Cardiac muscle cell (in vitro differentiated cells and primary cell): Measurements from ENCODE around the gene AGBL5. TPM values are rescaled to one million over a fixed set of nuclear protein-coding genes. Genes with fewer than 3 reads are reported as not detected.
"Not testable (repeated sequence)": the region's sequence is repeated elsewhere in the genome, so short reads cannot be mapped to it uniquely, and the experiment has no call there.

Experiments
- DNase-seq, 2 donors: peaks; one replicate each; pipeline versions ENCODE4 v3.0.0 to v3.0.0-alpha.2; 2010 to 2017; ENCODE audit warnings: low read depth in 1 of 2, low spot score in 1 of 2
- H3K27ac ChIP-seq: fragments of 200-600 bp; sonication (generic); 2 replicates; pipeline ENCODE4 v1.5.1; 2016
- H3K27me3 ChIP-seq: fragments of 200-600 bp; sonication (generic); 2 replicates; pipeline ENCODE4 v1.6.0; 2016; ENCODE audit warnings: control low read depth
- H3K36me3 ChIP-seq: fragments of 200-600 bp; sonication (generic); 2 replicates; pipeline ENCODE4 v1.5.1; 2016; ENCODE audit warnings: control low read depth
- H3K4me1 ChIP-seq: fragments of 200-600 bp; sonication (generic); 2 replicates; pipeline ENCODE4 v1.8.1; 2017; ENCODE audit warnings: low read depth, mild to moderate bottlenecking, mixed run types
- H3K4me3 ChIP-seq: fragments of 200-600 bp; sonication (generic); 2 replicates; pipeline ENCODE4 v1.5.1; 2016; ENCODE audit warnings: mild to moderate bottlenecking
- H3K9me3 ChIP-seq: fragments of 200-600 bp; sonication (generic); 2 replicates; pipeline ENCODE4 v1.5.1; 2017; ENCODE audit warnings: low read depth, mild to moderate bottlenecking, control low read depth
- polyA plus RNA-seq: library from polyadenylated mRNA; unstranded; fragments of >200 nt; fragmentation: Nextera tagmentation; extraction: Ambion mirVana; gene quantifications from 2 replicates; pipeline ENCODE4 v1.2.1, GENCODE V29; 2016
- total RNA-seq: library from RNA; depleted of rRNA; stranded (reverse); fragments of >200 nt; gene quantifications from 2 replicates; pipeline ENCODE4 v1.2.3, GENCODE V29; 2016
- TF ChIP-seq, protein P1 (sequence below): IDR thresholded peaks from 2 replicates; pipeline ENCODE4 v1.5.1; 2012; ENCODE audit warnings: low read depth, mild to moderate bottlenecking, low read length

The AGBL5 gene
- total and polyA plus RNA-seq, 2 experiments from 2014 or later: 52.0 to 67.0 TPM

DNA sequence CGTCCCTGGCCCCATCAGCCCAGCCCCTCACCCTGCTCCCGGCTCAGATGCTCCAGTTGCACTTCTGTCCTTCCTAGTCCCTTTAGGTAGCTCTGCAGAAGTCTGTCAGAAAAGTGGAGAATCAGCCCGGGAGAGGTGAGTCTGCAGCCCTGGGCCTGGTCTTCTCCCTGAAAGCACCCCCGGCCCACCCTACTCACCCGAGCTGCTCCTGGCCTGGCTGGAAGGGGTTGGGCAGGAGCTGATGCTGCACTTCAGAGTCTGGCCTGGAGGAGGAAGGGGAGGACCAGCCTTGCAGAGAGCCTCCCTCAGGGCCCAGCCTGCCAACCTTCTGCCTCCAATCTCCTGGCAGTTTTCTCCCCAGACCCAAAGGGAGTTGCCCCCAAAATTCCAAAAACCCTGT, 50.9 kb downstream of the AGBL5 start:
- TF ChIP-seq, protein P1, sequence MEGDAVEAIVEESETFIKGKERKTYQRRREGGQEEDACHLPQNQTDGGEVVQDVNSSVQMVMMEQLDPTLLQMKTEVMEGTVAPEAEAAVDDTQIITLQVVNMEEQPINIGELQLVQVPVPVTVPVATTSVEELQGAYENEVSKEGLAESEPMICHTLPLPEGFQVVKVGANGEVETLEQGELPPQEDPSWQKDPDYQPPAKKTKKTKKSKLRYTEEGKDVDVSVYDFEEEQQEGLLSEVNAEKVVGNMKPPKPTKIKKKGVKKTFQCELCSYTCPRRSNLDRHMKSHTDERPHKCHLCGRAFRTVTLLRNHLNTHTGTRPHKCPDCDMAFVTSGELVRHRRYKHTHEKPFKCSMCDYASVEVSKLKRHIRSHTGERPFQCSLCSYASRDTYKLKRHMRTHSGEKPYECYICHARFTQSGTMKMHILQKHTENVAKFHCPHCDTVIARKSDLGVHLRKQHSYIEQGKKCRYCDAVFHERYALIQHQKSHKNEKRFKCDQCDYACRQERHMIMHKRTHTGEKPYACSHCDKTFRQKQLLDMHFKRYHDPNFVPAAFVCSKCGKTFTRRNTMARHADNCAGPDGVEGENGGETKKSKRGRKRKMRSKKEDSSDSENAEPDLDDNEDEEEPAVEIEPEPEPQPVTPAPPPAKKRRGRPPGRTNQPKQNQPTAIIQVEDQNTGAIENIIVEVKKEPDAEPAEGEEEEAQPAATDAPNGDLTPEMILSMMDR: no peak
- Histone ChIP-seq H3K27ac (no peak overlapping the region), H3K4me1 (no peaks in the 10 kb centered on the region), H3K4me3 (no peak overlapping the region), H3K9me3 (no peaks in the 10 kb centered on the region), H3K36me3 (no peaks in the 10 kb centered on the region), H3K27me3 (no peaks in the 10 kb centered on the region)
- DNase-seq: no peak

DNA sequence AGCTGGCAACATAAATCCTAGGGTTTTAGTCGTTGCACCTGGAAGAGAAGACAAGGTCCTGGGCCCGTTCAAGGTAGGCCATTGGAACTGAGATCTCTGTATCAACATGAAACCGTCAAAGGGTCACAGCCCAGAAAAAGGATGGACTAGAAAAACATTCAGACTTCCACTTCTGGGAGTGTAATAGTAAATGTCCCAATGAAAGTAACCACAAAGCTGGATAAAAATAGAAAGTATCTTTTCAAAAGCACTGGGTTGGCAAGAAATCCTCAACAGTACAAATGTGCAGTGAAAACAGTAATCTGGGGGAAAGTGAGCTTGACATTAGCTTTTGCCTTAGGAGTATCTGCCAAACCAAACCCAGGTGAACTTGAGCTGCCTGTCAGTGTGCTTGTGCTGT, 54.5 kb downstream of the AGBL5 start:
- no peak overlapping the region for H3K4me3 ChIP-seq
- no peaks in the 10 kb centered on the region for H3K27me3 ChIP-seq
- no peak overlapping the region for H3K27ac ChIP-seq
- DNase-seq: no peak
- no peaks in the 10 kb centered on the region for H3K9me3 ChIP-seq
- no peaks in the 10 kb centered on the region for H3K36me3 ChIP-seq
- TF ChIP-seq, protein P1: no peak
- H3K4me1 ChIP-seq: no peaks in the 10 kb centered on the region

- Histone ChIP-seq H3K4me3 (no peak overlapping the region), H3K4me1 (no peaks in the 10 kb centered on the region), H3K27me3 (no peaks in the 10 kb centered on the region), H3K9me3 (no peaks in the 10 kb centered on the region), H3K27ac (no peak overlapping the region), H3K36me3 (no peaks in the 10 kb centered on the region)
- no peak for DNase-seq
- TF ChIP-seq, protein P1: no peak
Observed at GRCh38 chr2:27108221-27108620, 56.8 kb downstream of the AGBL5 start.

DNA sequence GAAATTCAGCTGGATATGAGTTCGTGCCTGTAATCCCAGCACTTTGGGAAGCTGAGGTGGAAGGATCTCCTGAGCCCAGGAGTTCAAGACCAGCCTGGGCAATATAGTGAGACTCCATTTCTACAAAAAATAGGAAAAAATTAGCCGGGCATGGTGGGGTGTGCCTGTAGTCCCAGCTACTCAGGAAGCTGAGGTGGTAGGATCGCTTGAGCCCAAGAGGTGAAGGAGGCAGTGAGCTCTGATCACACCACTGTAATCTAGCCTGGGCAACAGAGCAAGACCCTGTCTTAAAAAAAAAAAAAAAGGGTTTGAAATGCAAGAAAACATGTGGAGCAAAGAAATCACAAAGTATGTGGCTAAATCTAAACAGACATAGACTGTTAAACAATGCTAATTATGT, 57.6 kb downstream of the AGBL5 start:
- DNase-seq: no peak
- Histone ChIP-seq H3K9me3 (no peaks in the 10 kb centered on the region), H3K27ac (no peak overlapping the region), H3K4me1 (no peaks in the 10 kb centered on the region), H3K27me3 (no peaks in the 10 kb centered on the region), H3K4me3 (no peak overlapping the region), H3K36me3 (no peaks in the 10 kb centered on the region)
- TF ChIP-seq, protein P1: no peak

- H3K27me3 ChIP-seq, H3K36me3 ChIP-seq, H3K27ac ChIP-seq, DNase-seq, H3K9me3 ChIP-seq, H3K4me3 ChIP-seq, H3K4me1 ChIP-seq: not testable (repeated sequence)
Observed at GRCh38 chr2:27110603-27111352, 59.3 kb downstream of the AGBL5 start.

GRCh38 chr2:27111392-27112078, 60.1 kb downstream of the AGBL5 start:
- not testable (repeated sequence) for H3K36me3 ChIP-seq, H3K4me3 ChIP-seq, H3K9me3 ChIP-seq, H3K4me1 ChIP-seq, H3K27ac ChIP-seq, DNase-seq
- H3K27me3 ChIP-seq: peaks cover 13% of the 10 kb centered on the region
